Omental fat pad (tissue), 4 donors: ENCODE measurements around the gene SFXN1. TPM values are rescaled to one million over a fixed set of nuclear protein-coding genes. Genes with fewer than 3 reads are reported as not detected.

Experiments used
- ATAC-seq: fragments of 150-250 bp; one replicate; pipeline ENCODE4 v1.9.1; 2016; ENCODE audit warnings: mild to moderate bottlenecking, moderate library complexity; ENCODE audit not compliant: low FRiP score
- DNase-seq: peaks from one replicate; pipeline ENCODE4 v3.0.0-alpha.2; 2019; ENCODE audit warnings: low spot score
- total RNA-seq, 4 donors: library from RNA; depleted of rRNA; stranded (reverse); fragments of >200 nt; gene quantifications; one replicate each; pipeline ENCODE4 v1.1.0, GENCODE V29; 2016
- TF ChIP-seq, protein P1 (sequence below), 3 donors: fragments of 450-650 bp; IDR thresholded peaks; one replicate each; pipeline ENCODE4 v1.5.1; 2016 to 2017; ENCODE audit warnings: antibody characterized with exemption in 3 of 3, mild to moderate bottlenecking in 3 of 3, moderate library complexity in 2 of 3

SFXN1 gene
- total RNA-seq, 4 donors from 2014 or later = 18.8 to 32.6 (median 23.7) TPM

DNA sequence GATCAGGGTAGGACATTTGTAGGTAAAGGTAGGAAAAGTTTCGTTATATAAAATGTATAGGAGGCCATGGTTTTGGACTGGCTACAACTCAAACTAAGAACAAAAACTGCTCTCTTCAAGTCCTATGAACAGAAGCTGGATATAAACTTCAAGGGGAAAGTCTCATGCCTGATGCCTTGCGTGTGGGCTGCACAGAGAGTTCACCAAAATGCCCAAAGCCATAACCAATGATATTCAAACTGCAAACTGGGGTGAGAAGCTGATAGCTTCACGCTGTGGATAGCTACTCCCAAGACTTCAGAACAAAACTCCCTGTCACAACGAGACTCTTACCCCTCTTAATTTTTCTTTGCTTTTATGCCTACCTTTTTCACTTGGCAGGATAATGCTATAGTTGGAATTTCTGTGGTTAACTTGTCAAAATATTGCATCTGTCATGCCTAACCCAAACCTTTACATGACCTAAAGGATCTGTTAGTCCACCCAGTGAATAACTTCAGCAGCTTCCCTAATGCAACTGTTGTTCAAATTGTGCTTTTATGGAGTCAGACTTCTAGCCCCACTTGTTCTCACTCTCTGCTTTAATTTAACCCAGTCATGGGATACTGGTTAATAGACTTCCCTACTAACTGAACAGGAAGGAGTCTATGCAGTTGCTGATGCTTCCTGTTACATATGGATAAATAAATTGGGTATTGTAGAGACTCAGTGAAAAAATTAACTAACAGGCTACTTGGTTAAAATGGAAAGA is 71.9 kb downstream of the SFXN1 start:
- DNase-seq = no peak
- TF ChIP-seq, protein P1, sequence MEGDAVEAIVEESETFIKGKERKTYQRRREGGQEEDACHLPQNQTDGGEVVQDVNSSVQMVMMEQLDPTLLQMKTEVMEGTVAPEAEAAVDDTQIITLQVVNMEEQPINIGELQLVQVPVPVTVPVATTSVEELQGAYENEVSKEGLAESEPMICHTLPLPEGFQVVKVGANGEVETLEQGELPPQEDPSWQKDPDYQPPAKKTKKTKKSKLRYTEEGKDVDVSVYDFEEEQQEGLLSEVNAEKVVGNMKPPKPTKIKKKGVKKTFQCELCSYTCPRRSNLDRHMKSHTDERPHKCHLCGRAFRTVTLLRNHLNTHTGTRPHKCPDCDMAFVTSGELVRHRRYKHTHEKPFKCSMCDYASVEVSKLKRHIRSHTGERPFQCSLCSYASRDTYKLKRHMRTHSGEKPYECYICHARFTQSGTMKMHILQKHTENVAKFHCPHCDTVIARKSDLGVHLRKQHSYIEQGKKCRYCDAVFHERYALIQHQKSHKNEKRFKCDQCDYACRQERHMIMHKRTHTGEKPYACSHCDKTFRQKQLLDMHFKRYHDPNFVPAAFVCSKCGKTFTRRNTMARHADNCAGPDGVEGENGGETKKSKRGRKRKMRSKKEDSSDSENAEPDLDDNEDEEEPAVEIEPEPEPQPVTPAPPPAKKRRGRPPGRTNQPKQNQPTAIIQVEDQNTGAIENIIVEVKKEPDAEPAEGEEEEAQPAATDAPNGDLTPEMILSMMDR (IDR thresholded peaks at IDR 0.05) = no peak
- ATAC-seq = no peak

DNA sequence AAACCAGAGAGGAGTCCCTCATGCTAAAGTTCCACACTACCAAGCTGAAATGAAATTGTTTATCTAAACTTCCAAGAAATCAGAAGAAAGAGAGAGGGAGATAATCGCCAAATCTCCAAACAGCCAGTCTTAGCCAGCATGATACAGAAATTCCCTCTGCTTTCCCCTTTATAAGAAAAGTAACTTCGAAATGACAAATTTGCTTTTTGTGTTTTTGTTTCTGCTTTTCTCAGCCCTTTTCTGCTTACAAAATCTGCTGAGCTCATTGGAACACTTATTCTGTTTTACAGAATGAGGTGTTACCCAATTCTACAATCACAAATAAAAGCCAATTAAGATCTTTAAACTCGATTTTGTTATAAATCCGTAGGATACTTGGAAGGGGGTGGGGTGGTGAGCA is 72.9 kb downstream of the SFXN1 start:
- ATAC-seq = no peak
- no peak for DNase-seq
- TF ChIP-seq, protein P1 (IDR thresholded peaks at IDR 0.05) = no peak

DNA sequence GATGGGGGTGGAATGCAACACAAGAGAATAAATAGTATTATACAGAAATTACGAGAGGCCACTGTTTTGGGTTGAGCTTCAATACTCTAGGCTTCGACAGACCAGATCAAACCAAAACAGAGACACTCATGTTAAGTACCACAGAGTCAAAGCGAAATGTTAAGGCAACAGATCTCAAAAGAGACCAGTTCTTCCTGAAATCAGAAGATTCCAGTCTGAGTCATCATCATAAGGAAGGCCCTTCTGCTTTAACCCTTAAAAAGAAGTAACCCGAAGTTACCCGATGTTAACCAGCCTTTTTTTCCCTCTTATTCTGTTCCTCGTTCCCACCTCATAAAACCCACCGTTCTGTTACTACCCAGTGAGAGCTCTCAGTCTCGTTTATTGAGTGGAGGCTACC is 75.9 kb downstream of the SFXN1 start:
- TF ChIP-seq, protein P1 (IDR thresholded peaks at IDR 0.05) = no peak
- DNase-seq = no peak
- no peak for ATAC-seq

DNA sequence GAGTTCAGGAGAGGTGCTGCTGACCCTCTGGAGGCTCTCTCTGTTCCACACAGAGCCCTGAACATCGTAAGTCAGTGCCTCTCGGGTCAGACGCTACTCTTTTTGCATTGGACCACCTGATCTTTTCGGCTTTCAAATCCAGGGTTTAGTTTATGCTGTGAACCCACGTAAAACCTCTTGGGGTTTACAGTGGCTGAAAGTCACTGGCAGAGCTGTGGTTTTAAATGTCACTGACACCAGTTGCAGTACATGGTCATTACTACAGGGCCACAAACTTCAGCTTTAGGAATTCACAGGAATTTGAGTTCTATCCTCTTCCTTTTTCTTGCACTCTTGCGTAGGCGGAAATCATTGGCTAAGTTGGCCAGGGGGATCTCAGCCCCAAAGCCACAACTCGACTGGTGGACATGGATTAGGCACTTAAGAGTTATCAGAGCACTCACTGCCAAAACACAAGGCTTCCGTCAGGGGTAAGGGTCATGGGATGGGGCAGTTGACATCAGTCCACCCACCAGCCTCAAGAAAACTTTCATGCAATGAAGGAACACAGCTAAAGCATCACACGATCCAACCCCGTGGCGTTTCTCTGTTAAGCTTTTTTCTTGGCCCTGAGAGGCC is 76.9 kb downstream of the SFXN1 start:
- no peak for DNase-seq
- TF ChIP-seq, protein P1 (IDR thresholded peaks at IDR 0.05) = no peak
- no peak for ATAC-seq

DNA sequence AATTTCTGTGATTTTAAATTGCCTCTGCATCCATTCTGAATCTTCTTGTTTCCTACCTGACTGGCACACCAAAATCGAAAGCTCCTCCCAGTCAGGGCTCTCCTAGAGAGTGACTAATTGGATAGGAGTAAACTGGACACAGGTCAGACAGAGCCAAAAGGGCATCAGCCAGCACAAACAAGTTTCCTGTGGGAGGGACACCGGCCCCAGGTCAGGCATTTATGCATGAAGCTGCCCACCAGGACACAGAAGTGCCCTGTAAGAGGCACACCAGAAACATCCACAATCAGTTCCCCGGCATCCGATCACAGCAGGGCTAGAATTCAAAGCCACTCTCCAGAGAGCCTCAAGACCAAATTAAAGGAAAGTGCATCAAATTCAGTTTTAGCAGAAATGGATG is 78.4 kb downstream of the SFXN1 start:
- DNase-seq (no peak), ATAC-seq (no peak)
- TF ChIP-seq, protein P1 (IDR thresholded peaks at IDR 0.05) = no peak

DNA sequence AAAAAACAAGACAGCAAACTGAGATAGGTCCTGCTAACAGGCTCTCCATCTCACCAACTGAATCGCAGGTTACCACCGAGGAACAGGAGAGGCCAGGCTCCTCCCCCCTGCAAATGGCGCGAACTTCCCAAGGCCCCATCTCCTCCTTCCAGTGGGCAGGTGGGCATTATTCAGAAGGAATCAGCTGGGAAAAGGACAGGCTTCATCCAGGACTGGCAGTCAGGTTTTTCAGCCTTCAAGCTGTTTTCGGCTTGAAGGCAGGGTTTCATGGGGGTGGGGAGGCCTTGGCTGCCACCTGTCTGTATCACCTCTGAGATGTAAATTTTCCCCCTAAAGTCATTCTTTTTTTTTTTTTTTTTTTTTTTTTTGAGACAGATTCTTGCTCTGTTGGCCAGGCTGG is 79.4 kb downstream of the SFXN1 start:
- no peak for DNase-seq
- TF ChIP-seq, protein P1 (IDR thresholded peaks at IDR 0.05) = no peak
- ATAC-seq = no peak
